HG02571 (cell line): ENCODE data around the gene ALG2.

Source experiments
- ATAC-seq: cut with Tn5 transposase; IDR thresholded peaks from one replicate; pipeline ENCODE4 v1.9.1; 2021; ENCODE audit warnings: mild to moderate bottlenecking, moderate library complexity; ENCODE audit not compliant: unreplicated experiment

Gene ALG2

DNA sequence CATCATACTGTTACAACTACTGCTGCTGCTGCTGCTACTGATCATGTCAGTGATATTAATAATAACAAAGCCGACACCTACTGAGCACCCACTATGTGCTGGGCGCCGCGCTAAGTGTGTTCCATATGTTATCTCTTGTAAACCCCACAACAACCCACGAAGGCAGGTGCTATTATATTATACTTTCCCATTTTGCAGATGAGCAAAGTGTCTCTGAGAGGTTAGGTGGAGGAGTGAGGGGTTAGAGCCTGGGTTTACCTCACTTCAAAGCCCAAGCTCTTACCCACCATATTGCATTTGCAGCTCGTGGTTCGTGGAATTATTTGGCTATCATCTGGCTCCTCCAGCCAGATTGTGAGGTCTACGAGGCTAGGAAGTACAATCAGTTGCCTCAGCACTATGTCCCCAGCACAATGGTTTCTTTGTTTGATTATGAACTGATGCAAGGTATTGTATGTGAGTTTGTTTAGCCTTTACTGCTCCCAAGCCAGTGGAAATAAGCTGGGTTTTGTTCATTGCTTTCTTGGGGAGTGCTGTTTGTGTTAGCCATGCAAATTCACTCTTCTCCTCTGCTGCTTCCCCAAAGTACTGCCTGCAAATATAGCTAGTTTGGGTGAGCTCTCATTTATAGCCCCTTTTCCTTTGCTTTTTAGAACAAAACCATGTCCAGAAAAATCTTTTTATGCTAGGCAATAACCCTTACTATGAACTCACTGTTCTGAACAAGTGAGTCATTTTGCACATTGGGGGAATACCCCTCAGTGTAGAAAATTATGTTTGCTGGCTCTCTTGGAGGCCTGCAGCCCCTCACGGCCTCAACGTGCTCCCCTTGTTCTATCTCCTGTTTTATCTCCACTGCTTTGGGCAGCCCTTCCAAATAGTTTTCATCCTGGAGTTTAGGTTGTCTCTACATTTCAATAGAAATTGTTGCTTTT is 47.9 kb downstream of the ALG2 start:
- no peak for ATAC-seq

DNA sequence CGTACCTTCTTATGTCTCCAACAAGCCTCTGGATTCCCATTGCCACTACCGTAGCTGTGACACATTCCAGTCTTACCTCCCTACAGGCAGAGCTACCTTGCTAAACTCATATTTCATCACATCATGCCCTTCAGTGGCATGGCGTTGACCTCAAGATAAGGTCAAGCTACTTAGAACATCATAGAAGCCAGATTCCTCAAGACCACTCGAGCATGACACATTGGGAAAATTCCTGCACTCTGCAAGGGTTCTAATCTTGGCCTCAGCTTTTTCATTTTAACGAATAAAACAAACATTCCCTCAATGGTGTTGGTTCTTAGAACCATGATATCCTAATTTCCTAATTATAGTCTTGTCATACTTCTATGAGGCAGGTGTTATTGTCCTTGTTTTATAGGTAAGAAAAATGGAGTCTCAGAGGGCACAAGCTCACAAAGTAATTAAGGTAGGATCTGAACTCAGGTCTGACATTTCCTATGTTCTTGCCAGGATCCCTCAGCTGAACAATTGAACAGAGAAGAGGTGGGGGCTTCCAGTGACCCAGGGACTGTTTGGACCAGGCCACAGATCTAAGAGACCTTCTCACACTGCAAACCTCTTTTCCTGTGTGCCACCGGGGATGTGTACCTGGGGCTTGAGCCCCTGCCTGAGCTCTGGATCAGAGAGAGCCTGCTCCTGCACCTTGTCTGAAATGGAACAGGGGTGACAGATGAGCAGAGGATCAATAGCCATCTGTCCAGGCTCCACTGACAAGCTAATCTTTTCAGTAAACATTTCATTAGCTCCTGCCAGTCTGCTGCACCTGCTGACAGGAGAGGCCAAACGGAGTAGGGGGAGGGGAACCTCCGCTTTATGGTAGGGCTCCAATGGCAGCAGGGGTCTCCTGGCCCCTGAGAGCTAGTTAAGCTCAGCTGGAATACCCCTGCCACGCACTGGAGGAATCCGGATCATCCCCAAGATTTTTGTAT is 49.3 kb downstream of the ALG2 start:
- no peak for ATAC-seq

DNA sequence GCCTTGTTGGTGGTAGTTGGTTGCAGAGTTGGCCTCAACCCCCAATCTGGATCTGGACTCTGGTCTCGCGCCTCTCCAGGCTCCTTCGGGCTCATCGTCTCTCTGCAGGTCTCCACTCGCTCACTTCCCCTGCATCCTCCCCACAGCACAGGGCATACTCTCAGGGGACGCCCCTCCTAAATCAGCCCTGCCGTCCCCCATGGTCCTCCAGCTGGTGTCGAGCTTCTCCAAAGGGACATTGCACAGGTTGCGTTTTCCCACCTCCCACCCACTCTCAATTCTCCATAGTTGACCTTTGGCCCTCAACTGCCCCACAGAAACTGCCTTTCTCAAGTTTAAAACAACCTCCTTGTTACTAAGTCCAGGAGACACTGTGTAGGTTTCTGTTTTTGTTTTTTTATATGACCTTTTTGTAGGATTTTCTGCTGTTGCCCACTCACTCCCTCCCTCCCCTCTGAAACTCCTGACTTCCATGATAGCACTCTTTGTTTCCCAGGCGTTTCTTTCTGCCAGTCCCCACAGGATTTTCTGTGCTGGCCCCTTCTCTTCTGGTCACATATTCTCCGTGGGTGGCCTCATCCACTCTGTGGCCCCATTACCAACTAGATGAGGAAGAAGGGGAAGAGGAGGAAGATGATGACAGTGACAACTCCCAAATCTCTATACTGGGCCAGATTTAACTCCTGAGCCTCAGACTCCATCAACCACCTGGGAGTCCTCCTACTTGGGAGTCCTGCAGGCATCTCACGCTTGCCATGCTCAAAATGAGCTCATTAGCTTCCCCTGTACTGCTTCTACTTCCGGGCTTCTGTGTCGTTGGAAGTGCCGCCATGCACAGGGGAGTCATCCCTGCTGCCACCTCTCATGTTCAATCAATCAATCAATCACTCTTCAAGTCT is 50.3 kb downstream of the ALG2 start:
- no peak for ATAC-seq

DNA sequence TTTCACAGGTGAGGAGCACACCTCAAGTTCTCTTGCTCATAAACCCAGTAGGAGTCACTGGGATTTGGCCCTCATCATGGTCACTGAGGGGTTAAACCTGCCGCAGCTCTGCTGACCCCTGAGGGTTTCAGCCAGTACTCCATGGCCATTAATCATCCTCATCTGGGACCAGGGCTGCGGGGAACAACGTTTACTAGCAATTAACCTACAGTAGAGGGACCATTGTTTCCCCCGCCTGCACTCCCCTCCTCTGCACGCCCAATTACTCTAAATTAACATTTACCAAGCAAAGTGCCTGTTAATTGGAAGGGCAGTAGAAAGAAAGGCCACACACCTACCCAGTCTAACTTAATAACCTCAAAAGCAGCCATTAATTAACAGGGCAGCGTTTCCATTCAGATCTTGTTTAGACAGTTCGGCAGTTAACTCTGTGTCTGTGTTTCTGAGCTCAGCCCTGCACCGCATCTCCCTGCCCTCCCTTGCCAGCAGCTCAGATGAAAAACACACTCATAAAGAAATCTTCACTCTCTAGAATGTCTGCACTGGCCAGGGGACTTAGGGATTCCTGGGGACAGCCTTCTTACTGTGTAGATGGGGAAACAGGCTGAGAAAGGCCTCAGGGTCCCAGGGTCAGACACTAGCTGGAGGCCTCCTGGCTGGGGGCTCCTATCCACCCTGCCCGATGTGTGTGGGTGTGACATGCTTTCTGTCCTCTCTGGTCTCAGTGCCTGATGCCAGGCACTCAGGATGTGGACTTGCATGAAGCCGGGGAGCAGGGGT is 51.6 kb downstream of the ALG2 start:
- ATAC-seq = no peak

DNA sequence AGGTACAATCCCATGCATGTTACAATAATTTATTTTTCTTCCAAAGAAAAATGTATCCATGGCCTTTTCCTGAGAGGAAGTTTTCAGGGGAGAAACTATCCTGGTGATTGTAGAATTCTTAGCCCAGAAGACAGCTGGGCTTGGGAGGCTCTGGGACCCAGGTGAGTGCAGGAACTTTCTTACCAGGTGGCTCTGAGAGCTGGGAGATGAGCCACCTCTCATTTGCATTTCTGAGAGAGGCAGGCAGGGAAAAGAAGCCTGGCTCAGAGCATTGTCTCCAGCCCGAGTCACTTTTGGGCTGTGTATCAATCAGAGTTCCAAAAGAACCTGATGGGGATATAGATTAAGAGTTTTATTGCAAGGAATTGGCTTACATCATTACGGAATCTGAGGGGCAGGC is 52.7 kb downstream of the ALG2 start:
- no peak for ATAC-seq

DNA sequence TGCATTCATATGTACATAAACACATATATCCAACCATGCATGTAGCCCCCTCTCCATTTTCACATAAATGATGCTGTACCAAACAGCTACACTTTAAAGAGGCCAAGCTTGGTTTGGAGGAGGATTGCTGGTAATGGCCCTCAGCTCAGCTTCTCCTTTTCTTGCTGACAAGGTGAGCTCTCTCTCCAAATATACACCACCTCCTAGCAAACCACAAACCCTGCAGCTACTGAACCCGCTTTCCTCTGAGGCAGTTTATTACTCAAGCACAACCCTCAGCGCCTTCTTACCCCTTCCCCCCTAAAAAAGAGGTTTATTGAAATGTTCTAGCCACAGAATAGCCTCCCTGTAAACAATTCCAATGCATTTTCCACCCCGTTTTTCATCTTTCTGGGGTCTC is 54.0 kb downstream of the ALG2 start:
- no peak for ATAC-seq

DNA sequence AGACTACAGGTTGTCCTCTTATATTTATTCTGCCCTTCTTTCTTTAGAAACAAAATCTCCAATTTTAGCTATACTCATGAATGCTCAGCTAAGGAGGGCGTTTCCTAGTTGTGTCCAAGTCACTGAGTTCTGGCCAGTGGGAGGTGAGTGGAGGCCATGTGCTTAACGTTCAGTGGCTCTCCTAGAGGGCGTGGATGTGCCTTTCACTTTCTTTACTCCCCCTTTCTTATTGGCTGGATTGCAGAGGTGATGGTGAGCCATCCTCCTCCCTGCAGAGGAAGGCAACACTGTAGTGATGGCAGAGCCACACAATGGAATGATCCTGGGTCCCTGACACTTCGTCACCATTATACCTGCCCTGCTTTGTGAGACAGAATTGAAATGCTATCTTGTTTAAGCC is 54.6 kb downstream of the ALG2 start:
- ATAC-seq = no peak
